Measurements from ENCODE around the gene PIMREG. TPM values are rescaled to one million over a fixed set of nuclear protein-coding genes. Genes with fewer than 3 reads are reported as not detected.
"Not testable (repeated sequence)": the region's sequence is repeated elsewhere in the genome, so short reads cannot be mapped to it uniquely, and the experiment has no call there.

Gene PIMREG
- total RNA-seq, 2 experiments from 2014 or later = 8.4 to 10.0 TPM

- no peaks in the 10 kb centered on the region for H3K36me3 Mint-ChIP-seq (ENCODE audit: low read depth)
- H3K27me3 Mint-ChIP-seq = peaks cover 4% of the 10 kb centered on the region
- no peak overlapping the region for H3K4me3 Mint-ChIP-seq
- intact Hi-C loops (cut with DNase I, micrococcal nuclease) = no loop called here
- POLR2A ChIA-PET = no interaction called here
- no peak overlapping the region for H3K27ac Mint-ChIP-seq
- no peak for ATAC-seq
- no peak for DNase-seq
- no peaks in the 10 kb centered on the region for H3K9me3 Mint-ChIP-seq (ENCODE audit: low read depth)
- CTCF ChIA-PET = interaction anchor here (1.7 kb wide), 1 partner anchor 9 kb away, joined by 5 read pairs; no protein-coding TSS in a partner anchor
- H3K4me1 Mint-ChIP-seq = no peaks in the 10 kb centered on the region
Measured at GRCh38 chr17:6482105-6482455, 37.8 kb downstream of the PIMREG start.

GRCh38 chr17:6482796-6483195 is 38.5 kb downstream of the PIMREG start:
- H3K27ac Mint-ChIP-seq; H3K27me3 Mint-ChIP-seq; H3K4me1 Mint-ChIP-seq; intact Hi-C loops (cut with DNase I, micrococcal nuclease); POLR2A ChIA-PET; ATAC-seq; H3K9me3 Mint-ChIP-seq (ENCODE audit: low read depth); H3K4me3 Mint-ChIP-seq; DNase-seq; H3K36me3 Mint-ChIP-seq (ENCODE audit: low read depth): not testable (repeated sequence)
- CTCF ChIA-PET = interaction anchor here (1.7 kb wide), 1 partner anchor 10 kb away, joined by 5 read pairs; no protein-coding TSS in a partner anchor

GRCh38 chr17:6483507-6483906 is 39.3 kb downstream of the PIMREG start:
- no peak overlapping the region for H3K4me3 Mint-ChIP-seq
- H3K27me3 Mint-ChIP-seq = peaks cover 4% of the 10 kb centered on the region
- H3K27ac Mint-ChIP-seq = no peak overlapping the region
- DNase-seq (no peak), ATAC-seq (no peak)
- H3K4me1 Mint-ChIP-seq = no peaks in the 10 kb centered on the region
- ChIA-PET CTCF (interaction anchor here (0.7 kb wide), 1 partner anchor 11 kb away, joined by 3 read pairs; no protein-coding TSS in a partner anchor), POLR2A (no interaction called here)
- no peaks in the 10 kb centered on the region for H3K36me3 Mint-ChIP-seq (ENCODE audit: low read depth)
- no peaks in the 10 kb centered on the region for H3K9me3 Mint-ChIP-seq (ENCODE audit: low read depth)
- intact Hi-C loops (cut with DNase I, micrococcal nuclease) = no loop called here

GRCh38 chr17:6485646-6486412 is 41.6 kb downstream of the PIMREG start:
- H3K27ac Mint-ChIP-seq = no peak overlapping the region
- H3K9me3 Mint-ChIP-seq (ENCODE audit: low read depth) = no peaks in the 10 kb centered on the region
- ChIA-PET POLR2A (no interaction called here), CTCF (interaction anchor here (0.8 kb wide), 1 partner anchor 13 kb away, joined by 4 read pairs; no protein-coding TSS in a partner anchor)
- H3K36me3 Mint-ChIP-seq (ENCODE audit: low read depth) = no peaks in the 10 kb centered on the region
- no peaks in the 10 kb centered on the region for H3K4me1 Mint-ChIP-seq
- ATAC-seq (no peak), DNase-seq (no peak)
- intact Hi-C loops (cut with DNase I, micrococcal nuclease) = no loop called here
- H3K27me3 Mint-ChIP-seq = peaks cover 4% of the 10 kb centered on the region
- no peak overlapping the region for H3K4me3 Mint-ChIP-seq

DNA sequence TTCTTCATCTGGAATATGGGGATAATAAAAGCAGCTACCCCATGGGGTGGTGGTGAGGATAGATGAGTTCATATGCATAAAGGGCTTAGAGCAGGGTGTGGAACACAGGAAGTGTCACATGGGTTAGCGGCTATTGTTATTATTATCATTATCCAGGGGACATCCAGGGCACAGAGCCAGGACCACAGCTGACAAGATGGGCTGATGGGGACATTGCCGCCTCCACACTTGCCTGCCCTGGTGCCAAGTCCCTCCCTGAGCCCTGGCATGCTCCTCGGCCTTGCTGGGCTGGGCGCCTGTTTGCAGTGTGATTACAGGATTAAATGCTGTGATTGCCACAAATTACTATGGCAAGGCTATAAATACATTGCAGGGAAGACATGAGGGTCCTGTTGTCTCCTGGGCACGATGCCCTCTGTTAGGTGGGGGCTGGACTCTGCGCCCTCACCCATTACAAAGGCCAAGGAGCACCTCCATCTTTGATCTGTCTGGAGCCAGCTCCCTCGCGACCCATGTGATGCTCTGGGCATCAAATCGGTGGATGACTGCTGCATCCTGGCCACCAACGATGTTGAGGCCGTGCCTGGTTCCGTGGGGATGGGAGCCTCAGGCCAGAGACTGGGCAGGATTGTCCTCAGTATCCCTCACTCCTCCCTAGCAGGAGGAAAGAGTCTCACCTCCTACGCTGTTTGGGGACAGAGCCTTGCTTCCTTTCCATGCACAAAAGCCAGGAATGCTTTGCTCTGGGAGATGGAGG is 43.2 kb downstream of the PIMREG start:
- ChIA-PET CTCF (no interaction called here), POLR2A (no interaction called here)
- Mint-ChIP-seq H3K9me3 (ENCODE audit: low read depth) (no peaks in the 10 kb centered on the region), H3K4me1 (no peaks in the 10 kb centered on the region), H3K27me3 (peaks cover 2% of the 10 kb centered on the region), H3K27ac (no peak overlapping the region), H3K4me3 (no peak overlapping the region), H3K36me3 (ENCODE audit: low read depth) (no peaks in the 10 kb centered on the region)
- intact Hi-C loops (cut with DNase I, micrococcal nuclease) = no loop called here
- no peak for DNase-seq
- ATAC-seq = no peak

DNA sequence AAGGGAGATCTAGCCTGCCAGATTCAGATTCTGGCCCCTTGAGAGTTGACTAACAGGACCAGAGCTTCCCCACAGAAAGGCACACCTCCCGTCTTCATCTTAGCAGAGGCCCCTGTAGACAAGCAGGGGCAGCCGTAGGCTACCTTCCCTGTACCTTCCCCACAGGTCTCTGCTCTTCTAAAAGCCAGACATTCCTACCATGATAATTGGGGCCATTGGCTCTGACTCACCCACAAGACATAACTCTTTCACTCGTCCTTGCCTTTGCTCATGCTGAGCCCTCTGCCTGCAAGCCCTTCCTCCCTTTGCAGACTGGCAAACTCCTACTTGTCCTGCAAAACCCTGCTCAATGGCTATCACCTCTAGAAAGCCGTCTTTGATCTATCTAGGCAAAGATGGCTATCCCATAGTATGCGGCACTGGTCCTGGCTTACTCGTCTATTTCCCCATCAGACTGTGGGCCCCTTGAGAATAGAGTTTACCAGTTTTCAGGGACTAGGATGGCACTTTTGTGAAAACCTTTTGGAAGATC is 43.8 kb downstream of the PIMREG start:
- POLR2A ChIA-PET = no interaction called here
- no peak overlapping the region for H3K27ac Mint-ChIP-seq
- CTCF ChIA-PET = no interaction called here

GRCh38 chr17:6489016-6489550 is 44.8 kb downstream of the PIMREG start:
- Mint-ChIP-seq H3K27ac (no peak overlapping the region), H3K27me3 (no peaks in the 10 kb centered on the region)

More for the DNA sequence above, 43.8 kb downstream of the PIMREG start:
- intact Hi-C loops (cut with DNase I, micrococcal nuclease) = no loop called here
- Mint-ChIP-seq H3K4me3 (no peak overlapping the region), H3K27me3 (no peaks in the 10 kb centered on the region), H3K9me3 (ENCODE audit: low read depth) (no peaks in the 10 kb centered on the region), H3K4me1 (no peaks in the 10 kb centered on the region), H3K36me3 (ENCODE audit: low read depth) (no peaks in the 10 kb centered on the region)
- DNase-seq (no peak), ATAC-seq (no peak)

DNA sequence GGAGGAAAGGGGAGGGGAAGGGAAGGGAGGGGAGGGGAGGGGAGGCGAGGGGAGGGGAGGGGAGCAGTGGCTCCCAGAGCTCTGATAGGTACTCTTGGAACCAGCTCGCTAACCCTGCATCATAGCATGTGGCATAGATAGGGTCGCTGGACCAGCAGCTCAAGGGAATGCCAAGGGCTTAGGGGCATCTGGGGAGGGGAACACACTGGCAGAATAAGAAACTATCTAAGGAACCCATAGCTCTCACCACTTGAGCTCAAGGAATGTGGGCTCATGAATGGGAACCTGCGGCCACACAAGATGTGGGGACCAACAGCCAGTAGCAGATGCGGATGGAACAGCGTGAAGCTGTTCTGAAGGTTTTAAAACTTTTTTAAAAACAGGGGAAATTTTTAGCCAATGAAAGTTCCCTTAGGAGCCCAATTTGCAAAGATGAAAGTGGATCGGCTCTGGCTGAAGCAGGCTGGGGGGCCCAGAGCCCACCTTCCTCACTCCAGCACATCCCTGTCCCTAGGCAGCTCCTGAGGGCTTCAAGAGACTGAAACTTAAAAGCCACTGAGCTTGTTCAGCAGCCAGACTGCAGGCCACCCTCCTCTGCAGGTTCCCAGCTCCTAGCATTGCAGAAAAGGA is 46.9 kb downstream of the PIMREG start:
- Mint-ChIP-seq H3K4me3 (no peak overlapping the region), H3K36me3 (ENCODE audit: low read depth) (no peaks in the 10 kb centered on the region), H3K27me3 (no peaks in the 10 kb centered on the region), H3K9me3 (ENCODE audit: low read depth) (no peaks in the 10 kb centered on the region), H3K4me1 (peaks cover 13% of the 10 kb centered on the region), H3K27ac (no peak overlapping the region)
- no peak for ATAC-seq
- no peak for DNase-seq
- ChIA-PET POLR2A (no interaction called here), CTCF (interaction anchor here (0.6 to 1.3 kb wide), 2 partner anchors 18 to 21 kb away, joined by 3 to 7 read pairs; no protein-coding TSS in a partner anchor)
- intact Hi-C loops (cut with DNase I, micrococcal nuclease) = no loop called here

More at GRCh38 chr17:6489016-6489550, 44.8 kb downstream of the PIMREG start:
- DNase-seq = no peak
- Mint-ChIP-seq H3K4me1 (no peaks in the 10 kb centered on the region), H3K4me3 (no peak overlapping the region), H3K36me3 (ENCODE audit: low read depth) (no peaks in the 10 kb centered on the region), H3K9me3 (ENCODE audit: low read depth) (no peaks in the 10 kb centered on the region)
- ChIA-PET CTCF (no interaction called here), POLR2A (no interaction called here)
- intact Hi-C loops (cut with DNase I, micrococcal nuclease) = no loop called here
- no peak for ATAC-seq

GRCh38 chr17:6492892-6493674 is 48.8 kb downstream of the PIMREG start:
- H3K9me3 Mint-ChIP-seq (ENCODE audit: low read depth) = no peaks in the 10 kb centered on the region
- peaks cover 20% of the 10 kb centered on the region for H3K4me1 Mint-ChIP-seq
- no peaks in the 10 kb centered on the region for H3K36me3 Mint-ChIP-seq (ENCODE audit: low read depth)
- H3K27me3 Mint-ChIP-seq = peaks cover 2% of the 10 kb centered on the region
- POLR2A ChIA-PET = no interaction called here
- H3K4me3 Mint-ChIP-seq = no peak overlapping the region
- intact Hi-C loops (cut with DNase I, micrococcal nuclease) = no loop called here
- ATAC-seq = peak; percentile 33
- no peak overlapping the region for H3K27ac Mint-ChIP-seq
- CTCF ChIA-PET = interaction anchor here (0.6 to 0.7 kb wide), 2 partner anchors 22 to 1074 kb away, joined by 3 read pairs; partner anchors contain the start of gene NUP88
- peak; percentile 21 for DNase-seq

GRCh38 chr17:6494239-6494941 is 50.1 kb downstream of the PIMREG start:
- ChIA-PET CTCF (interaction anchor here (1.1 kb wide), 1 partner anchor 14 kb away, joined by 3 read pairs; no protein-coding TSS in a partner anchor), POLR2A (no interaction called here)
- no peak for DNase-seq
- Mint-ChIP-seq H3K27ac (no peak overlapping the region), H3K36me3 (ENCODE audit: low read depth) (no peaks in the 10 kb centered on the region), H3K27me3 (peaks cover 2% of the 10 kb centered on the region), H3K9me3 (ENCODE audit: low read depth) (no peaks in the 10 kb centered on the region), H3K4me1 (peaks cover 20% of the 10 kb centered on the region), H3K4me3 (no peak overlapping the region)
- intact Hi-C loops (cut with DNase I, micrococcal nuclease) = no loop called here
- ATAC-seq = no peak

All from activated CD4-positive, alpha-beta T cell treated with anti-CD3 and anti-CD28 coated beads for 36 hours (primary cell).